Measurements from ENCODE around the gene DNAH10. TPM values are rescaled to one million over a fixed set of nuclear protein-coding genes. Genes with fewer than 3 reads are reported as not detected.
A peak's percentile ranks its signal among the peaks of the same experiment; 100 is the strongest.

Gene DNAH10
- total RNA-seq, 1 donor from 2014 or later = 0.04 TPM

GRCh38 chr12:123905319-123905925, 143.3 kb downstream of the DNAH10 start:
- Histone ChIP-seq H3K36me3 (ENCODE audit: control insufficient read depth, insufficient read depth, low read length) (no peaks in the 10 kb centered on the region), H3K27me3 (ENCODE audit: control insufficient read depth, insufficient read depth, low read length) (peaks cover 11% of the 10 kb centered on the region), H3K4me3 (ENCODE audit: low read depth, low read length) (no peak overlapping the region)
- peak; percentile 18 for DNase-seq (ENCODE audit: low read depth)
- TF ChIP-seq, protein P1, sequence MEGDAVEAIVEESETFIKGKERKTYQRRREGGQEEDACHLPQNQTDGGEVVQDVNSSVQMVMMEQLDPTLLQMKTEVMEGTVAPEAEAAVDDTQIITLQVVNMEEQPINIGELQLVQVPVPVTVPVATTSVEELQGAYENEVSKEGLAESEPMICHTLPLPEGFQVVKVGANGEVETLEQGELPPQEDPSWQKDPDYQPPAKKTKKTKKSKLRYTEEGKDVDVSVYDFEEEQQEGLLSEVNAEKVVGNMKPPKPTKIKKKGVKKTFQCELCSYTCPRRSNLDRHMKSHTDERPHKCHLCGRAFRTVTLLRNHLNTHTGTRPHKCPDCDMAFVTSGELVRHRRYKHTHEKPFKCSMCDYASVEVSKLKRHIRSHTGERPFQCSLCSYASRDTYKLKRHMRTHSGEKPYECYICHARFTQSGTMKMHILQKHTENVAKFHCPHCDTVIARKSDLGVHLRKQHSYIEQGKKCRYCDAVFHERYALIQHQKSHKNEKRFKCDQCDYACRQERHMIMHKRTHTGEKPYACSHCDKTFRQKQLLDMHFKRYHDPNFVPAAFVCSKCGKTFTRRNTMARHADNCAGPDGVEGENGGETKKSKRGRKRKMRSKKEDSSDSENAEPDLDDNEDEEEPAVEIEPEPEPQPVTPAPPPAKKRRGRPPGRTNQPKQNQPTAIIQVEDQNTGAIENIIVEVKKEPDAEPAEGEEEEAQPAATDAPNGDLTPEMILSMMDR (IDR thresholded peaks at IDR 0.05; ENCODE audit: insufficient read depth, low read length, poor library complexity, severe bottlenecking) = peak; percentile 79

- TF ChIP-seq, protein P1 (IDR thresholded peaks at IDR 0.05; ENCODE audit: insufficient read depth, low read length, poor library complexity, severe bottlenecking) = no peak
- H3K27me3 ChIP-seq (ENCODE audit: control insufficient read depth, insufficient read depth, low read length) = peaks cover 11% of the 10 kb centered on the region
- no peak overlapping the region for H3K4me3 ChIP-seq (ENCODE audit: low read depth, low read length)
- no peaks in the 10 kb centered on the region for H3K36me3 ChIP-seq (ENCODE audit: control insufficient read depth, insufficient read depth, low read length)
- no peak for DNase-seq (ENCODE audit: low read depth)
Observed at GRCh38 chr12:123906711-123907420, 144.8 kb downstream of the DNAH10 start.

- TF ChIP-seq, protein P1 (IDR thresholded peaks at IDR 0.05; ENCODE audit: insufficient read depth, low read length, poor library complexity, severe bottlenecking) = no peak
- H3K27me3 ChIP-seq (ENCODE audit: control insufficient read depth, insufficient read depth, low read length) = peaks cover 8% of the 10 kb centered on the region
- H3K36me3 ChIP-seq (ENCODE audit: control insufficient read depth, insufficient read depth, low read length) = no peaks in the 10 kb centered on the region
- no peak for DNase-seq (ENCODE audit: low read depth)
- no peak overlapping the region for H3K4me3 ChIP-seq (ENCODE audit: low read depth, low read length)
Observed at GRCh38 chr12:123907726-123908476, 145.8 kb downstream of the DNAH10 start.

GRCh38 chr12:123908884-123909725, 147.0 kb downstream of the DNAH10 start:
- Histone ChIP-seq H3K4me3 (ENCODE audit: low read depth, low read length) (no peak overlapping the region), H3K27me3 (ENCODE audit: control insufficient read depth, insufficient read depth, low read length) (peaks cover 4% of the 10 kb centered on the region), H3K36me3 (ENCODE audit: control insufficient read depth, insufficient read depth, low read length) (no peaks in the 10 kb centered on the region)
- no peak for DNase-seq (ENCODE audit: low read depth)
- TF ChIP-seq, protein P1 (IDR thresholded peaks at IDR 0.05; ENCODE audit: insufficient read depth, low read length, poor library complexity, severe bottlenecking) = no peak

DNA sequence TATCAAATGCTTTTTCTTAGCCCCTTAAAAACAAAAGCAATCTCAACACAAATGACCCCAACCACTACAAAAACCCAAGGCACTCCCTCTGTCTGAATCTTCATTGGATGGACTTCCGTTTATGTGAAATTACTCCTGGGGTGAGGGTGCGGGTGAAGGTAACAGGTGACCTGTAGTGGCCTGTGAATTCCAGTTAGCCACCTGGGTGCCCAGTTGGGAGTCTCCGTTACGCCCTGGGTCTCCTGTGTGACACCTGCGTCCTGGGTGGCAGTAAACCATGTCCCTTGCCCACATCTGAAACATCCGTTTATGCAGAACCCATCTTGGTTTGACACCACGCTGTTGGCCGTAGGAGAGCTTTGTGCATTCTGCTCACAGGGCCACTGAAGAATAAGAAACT, 148.0 kb downstream of the DNAH10 start:
- Histone ChIP-seq H3K4me3 (ENCODE audit: low read depth, low read length) (no peak overlapping the region), H3K27me3 (ENCODE audit: control insufficient read depth, insufficient read depth, low read length) (peaks cover 4% of the 10 kb centered on the region), H3K36me3 (ENCODE audit: control insufficient read depth, insufficient read depth, low read length) (no peaks in the 10 kb centered on the region)
- TF ChIP-seq, protein P1 (IDR thresholded peaks at IDR 0.05; ENCODE audit: insufficient read depth, low read length, poor library complexity, severe bottlenecking) = no peak
- DNase-seq (ENCODE audit: low read depth) = no peak

Data from kidney epithelial cell (primary cell).